NCI-H1092 treated with DMSO at 0.1 percent for 48 hours (cell line): ENCODE data around the gene TOB1.

Experiments used
- DNase-seq: peaks from one replicate; lab custom pipeline; 2025; lab: John Stamatoyannopoulos, UW

The TOB1 gene

DNA sequence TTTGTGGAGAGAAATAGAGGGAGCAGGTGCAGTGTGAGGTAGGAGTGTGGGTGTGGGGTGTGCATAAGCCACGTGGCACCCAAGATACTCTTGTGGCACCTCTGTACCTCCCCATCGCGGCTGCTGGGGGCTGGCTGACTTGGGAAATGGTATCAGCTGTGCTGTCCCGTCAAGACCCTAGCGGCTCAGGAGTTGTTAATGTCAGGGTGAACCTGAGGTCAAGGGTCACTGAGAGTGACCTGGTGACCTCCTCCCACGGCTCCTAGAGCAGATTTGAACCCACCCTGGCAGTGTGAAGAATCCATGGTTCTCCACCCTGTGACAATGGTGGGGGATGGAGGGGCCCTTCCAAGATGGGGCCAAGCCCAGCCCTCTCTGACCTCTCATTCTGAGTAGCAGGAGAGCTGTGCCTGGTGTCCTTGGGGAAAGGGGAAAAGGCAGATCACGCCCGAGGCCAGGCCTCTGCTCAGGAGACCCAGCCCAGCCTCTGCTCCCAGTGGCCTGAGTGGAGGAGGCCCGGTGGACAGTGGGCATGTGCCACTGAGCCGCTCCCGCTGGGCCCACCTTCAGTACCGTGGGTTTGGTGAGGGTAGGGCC, 33.8 kb downstream of the TOB1 start:
- DNase-seq, result no peak

DNA sequence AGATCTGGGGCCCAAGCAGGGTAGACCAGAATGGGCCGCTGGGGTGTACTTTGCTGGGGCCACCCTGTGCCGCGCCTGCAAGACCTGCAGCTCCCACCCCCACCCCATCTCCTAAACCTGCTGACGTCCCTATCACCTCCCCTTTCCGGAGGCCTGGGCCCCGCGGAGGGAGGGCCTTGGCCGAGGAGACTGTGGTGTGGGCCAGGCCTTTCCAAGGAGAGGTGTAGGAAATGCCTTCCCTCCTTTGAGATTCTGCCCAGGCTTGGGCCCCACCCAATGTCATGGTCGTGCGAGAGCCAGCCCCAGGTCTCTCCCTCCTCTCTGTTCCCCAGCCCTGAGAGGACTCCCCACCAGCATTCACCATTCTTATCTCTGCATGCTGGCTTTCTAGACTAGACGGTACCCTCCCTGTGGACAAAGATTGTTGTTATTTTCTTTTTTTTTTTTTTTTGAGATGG, 34.7 kb downstream of the TOB1 start:
- no peak for DNase-seq

DNA sequence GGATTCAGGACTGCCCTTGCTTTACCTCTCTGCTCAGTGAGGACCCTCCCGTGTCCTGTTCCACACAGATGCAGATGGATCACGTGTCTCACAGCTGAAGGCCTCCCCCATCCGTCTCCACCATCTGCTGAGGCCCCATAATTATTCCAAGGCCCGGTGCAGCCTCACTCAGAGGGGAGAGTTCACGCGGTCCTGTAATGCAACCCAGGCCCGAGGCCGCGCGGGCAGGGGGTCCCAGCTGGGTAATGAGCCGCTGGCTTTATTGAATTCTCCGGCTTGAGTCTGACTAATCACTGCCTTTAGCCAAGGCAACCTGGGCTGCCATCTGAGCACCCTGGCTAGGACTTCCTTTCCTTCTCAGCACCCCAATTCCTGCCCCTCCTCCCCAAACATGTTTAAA, 35.2 kb downstream of the TOB1 start:
- DNase-seq, result no peak

DNA sequence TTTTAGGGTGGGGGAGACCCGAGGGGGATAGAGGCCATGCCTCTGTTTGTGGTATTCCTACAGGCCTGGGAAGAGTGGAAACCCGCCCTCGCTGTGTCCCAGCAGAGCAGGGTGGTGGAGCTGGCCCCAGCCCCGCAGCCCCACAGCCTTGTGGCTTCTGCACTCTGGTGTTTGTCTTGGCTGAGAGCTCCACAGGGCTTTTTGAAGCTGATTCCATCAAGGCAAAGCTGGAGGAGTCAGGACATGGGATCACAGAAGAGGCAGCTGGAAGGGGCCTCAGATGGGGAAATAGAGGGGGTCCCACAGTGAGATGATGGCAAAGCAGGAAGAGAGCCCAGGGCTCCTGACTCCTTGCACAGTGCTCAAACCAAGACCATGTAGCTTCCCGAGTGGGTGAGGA, 35.8 kb downstream of the TOB1 start:
- DNase-seq, result no peak

- no peak for DNase-seq
Observed at GRCh38 chr17:50829332-50829731, 36.8 kb downstream of the TOB1 start.

- no peak for DNase-seq
Observed at GRCh38 chr17:50828508-50829170, 37.5 kb downstream of the TOB1 start.

- DNase-seq, result no peak
Observed at GRCh38 chr17:50825188-50825587, 41.0 kb downstream of the TOB1 start.

GRCh38 chr17:50824429-50824828, 41.7 kb downstream of the TOB1 start:
- no peak for DNase-seq

GRCh38 chr17:50822550-50822949, 43.6 kb downstream of the TOB1 start:
- no peak for DNase-seq

DNA sequence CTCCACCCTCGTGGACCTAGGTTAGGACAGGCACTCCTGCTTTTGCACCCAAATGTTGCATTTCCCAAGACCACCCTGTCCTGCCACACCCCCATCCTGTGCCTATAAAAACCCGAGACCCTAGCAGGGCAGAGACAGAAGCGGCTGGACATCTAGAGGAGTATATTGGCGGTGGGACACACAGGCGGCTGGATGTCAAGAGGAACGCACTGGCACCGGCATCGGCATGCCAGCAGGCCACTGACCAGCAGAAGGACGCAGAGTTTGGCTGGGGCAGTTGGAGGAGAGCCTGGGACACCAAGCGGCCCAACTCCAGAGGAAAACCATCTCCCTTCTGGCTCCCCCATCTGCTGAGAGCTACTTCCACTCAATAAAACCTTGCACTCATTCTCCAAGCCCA, 45.5 kb downstream of the TOB1 start:
- DNase-seq, result no peak

DNA sequence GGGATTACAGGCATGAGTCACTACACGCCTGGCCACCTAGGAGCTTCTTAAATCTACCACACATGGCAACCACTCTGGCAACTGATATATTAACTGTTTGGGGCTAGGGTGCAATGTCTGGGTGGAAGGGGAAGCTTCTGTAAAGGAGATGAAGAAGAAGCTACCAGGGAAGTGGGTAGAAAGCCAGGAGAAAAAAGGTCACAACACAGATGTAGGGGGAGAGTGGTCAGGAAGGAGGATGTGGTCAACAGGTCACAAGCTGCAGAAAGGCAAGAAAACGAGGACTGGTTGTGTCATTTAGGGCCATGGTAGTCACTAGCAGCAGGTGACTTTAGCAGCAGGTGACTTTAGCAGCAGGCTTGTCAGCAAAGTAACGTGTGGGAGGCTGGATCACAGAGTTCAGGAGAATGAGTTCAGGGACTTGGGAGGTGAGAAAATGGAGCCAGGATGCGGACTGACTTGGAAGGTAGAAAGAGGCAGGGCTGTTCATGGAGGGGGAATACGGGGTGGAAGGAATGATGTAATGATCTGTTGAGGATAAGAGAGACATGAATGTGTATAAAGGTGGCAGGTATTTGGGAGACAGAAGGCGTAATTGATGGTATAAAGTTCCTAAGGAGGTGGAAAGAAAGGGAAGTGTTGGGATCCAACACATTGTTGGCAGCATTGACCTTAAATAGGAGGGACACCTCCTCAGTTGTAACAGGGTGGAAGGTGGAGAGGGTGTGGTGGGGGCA, 47.1 kb downstream of the TOB1 start:
- no peak for DNase-seq

GRCh38 chr17:50818261-50818660, 47.9 kb downstream of the TOB1 start:
- no peak for DNase-seq

DNA sequence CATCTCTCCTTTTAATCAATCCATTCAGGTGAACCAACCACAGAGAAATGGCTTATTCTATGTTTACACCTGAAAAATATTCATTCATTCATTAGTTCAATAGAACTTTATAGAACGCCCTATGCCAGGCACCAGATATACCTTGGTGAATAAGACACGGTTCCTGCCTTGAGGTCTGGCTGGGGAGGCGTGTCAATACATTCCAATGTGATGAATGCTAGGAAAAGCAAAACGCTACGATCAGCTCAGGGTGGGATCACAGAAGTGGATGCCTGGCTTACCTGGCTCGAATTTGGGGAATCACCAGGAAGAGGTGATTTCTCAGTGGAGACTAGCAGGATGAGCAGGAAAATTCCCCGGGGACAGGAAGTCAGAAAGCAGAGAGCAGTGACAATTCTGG, 48.3 kb downstream of the TOB1 start:
- no peak for DNase-seq

- no peak for DNase-seq
Observed at GRCh38 chr17:50816771-50817751, 49.1 kb downstream of the TOB1 start.

GRCh38 chr17:50816271-50816670, 49.9 kb downstream of the TOB1 start:
- DNase-seq, result no peak

DNA sequence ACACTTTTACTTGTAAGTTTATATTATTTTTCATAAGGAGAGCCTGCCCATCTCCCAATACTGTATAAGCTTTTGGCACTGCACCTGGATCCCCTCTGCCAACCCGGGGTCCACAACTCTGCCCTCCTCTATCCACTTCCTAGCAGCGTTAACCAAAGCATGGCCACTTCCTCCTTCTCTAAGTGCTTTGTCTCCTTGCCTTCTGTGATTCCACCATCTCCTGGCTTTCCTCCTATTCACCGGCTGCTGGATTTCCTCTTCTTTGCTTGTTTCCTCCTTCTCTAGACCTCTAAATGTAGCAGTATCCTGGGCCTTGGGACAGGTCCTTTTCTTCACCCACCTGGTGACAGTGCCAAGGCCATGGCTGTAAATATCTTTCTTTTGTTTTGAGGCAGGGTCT, 50.8 kb downstream of the TOB1 start:
- DNase-seq, result no peak

DNA sequence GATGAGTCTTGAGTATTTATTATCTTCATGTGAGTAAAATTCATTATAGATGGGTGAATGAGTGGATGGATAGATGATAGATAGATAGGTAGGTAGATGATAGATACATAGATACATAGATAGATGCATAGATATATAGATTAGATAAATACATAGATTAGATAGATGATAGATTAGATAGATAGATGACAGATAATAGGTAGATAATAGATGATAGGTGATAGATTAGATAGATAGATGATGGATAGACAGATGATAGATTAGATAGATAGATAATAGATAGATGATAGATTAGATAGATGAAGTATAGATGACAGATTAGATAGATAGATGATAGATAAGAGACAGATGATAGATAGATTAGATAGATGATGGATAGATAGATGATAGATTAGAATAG, 52.6 kb downstream of the TOB1 start:
- DNase-seq, result no peak
